Measurements from ENCODE around the gene CFAP74. TPM values are rescaled to one million over a fixed set of nuclear protein-coding genes. Genes with fewer than 3 reads are reported as not detected.

The CFAP74 gene
- total and polyA plus RNA-seq, 9 of the 15 experiments (the other 6 are each of a cell fraction or from before 2014, with no cell fraction given) = 0.03 to 0.15 (median 0.05) TPM; not detected in 6

DNA sequence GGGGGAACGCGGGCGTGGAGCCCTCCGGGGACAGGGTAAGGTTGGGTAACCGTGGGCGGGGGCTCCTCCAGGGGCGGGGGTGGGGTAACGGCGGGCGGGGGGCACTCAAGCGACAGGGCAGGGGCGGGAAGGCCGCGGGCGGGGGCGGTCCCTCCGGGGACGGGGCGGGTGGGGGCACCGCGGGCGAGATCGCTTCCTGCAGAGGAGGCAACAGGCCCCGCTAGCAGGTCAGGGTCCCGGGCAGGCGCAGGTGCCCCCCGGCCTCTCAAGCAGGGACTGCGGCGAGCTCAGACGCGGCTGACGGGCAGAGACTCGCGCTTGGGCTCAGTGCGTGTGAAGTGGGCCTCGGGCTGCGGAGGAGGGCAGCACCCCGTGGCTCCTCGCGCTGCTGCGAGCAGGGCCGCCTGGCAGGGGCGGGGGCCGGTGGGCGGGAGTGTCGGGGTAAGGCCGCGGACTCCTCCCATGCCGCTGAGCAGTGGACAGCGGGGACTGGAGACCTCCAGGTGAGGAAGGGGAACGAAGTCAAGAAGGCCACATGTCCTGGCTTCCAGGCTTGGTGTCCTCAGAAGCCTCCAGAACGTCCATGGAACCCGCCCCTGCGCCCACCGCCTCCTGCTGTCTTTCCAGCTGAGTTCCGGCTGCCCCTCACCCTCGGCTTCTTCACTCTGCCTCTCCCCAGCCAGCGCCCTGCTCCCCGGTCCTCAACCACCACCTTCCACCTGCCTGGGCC lies 112.1 kb downstream of the CFAP74 start (continued):
- TF ChIP-seq RBM22 (IDR thresholded peaks at IDR 0.05; ENCODE audit: low read depth, low read length, poor library complexity, severe bottlenecking) = no peak
- TF ChIP-seq, protein P1, sequence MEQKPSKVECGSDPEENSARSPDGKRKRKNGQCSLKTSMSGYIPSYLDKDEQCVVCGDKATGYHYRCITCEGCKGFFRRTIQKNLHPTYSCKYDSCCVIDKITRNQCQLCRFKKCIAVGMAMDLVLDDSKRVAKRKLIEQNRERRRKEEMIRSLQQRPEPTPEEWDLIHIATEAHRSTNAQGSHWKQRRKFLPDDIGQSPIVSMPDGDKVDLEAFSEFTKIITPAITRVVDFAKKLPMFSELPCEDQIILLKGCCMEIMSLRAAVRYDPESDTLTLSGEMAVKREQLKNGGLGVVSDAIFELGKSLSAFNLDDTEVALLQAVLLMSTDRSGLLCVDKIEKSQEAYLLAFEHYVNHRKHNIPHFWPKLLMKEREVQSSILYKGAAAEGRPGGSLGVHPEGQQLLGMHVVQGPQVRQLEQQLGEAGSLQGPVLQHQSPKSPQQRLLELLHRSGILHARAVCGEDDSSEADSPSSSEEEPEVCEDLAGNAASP (IDR thresholded peaks at IDR 0.05) = no peak
- no peak for TF ChIP-seq HNRNPK (IDR thresholded peaks at IDR 0.05; ENCODE audit: low read depth, low read length, poor library complexity, severe bottlenecking)
- no peak for TF ChIP-seq FOXA1 (IDR thresholded peaks at IDR 0.05; ENCODE audit: borderline replicate concordance)
- TF ChIP-seq, protein P2, sequence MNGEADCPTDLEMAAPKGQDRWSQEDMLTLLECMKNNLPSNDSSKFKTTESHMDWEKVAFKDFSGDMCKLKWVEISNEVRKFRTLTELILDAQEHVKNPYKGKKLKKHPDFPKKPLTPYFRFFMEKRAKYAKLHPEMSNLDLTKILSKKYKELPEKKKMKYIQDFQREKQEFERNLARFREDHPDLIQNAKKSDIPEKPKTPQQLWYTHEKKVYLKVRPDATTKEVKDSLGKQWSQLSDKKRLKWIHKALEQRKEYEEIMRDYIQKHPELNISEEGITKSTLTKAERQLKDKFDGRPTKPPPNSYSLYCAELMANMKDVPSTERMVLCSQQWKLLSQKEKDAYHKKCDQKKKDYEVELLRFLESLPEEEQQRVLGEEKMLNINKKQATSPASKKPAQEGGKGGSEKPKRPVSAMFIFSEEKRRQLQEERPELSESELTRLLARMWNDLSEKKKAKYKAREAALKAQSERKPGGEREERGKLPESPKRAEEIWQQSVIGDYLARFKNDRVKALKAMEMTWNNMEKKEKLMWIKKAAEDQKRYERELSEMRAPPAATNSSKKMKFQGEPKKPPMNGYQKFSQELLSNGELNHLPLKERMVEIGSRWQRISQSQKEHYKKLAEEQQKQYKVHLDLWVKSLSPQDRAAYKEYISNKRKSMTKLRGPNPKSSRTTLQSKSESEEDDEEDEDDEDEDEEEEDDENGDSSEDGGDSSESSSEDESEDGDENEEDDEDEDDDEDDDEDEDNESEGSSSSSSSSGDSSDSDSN (IDR thresholded peaks at IDR 0.05; ENCODE audit: borderline replicate concordance in 1 of 2, low read depth in 2 of 2, low read length in 2 of 2) = no peak
- no peak for TF ChIP-seq RFX7 (CRISPR knock-in tag; IDR thresholded peaks at IDR 0.05)
- no peak for TF ChIP-seq NFXL1 (CRISPR knock-in tag; IDR thresholded peaks at IDR 0.05)
- TF ChIP-seq ZNF140 (CRISPR knock-in tag; IDR thresholded peaks at IDR 0.05) = no peak
- TF ChIP-seq MTA1 (IDR thresholded peaks at IDR 0.05; ENCODE audit: borderline replicate concordance) = no peak
- TF ChIP-seq ZNF830 (CRISPR knock-in tag; IDR thresholded peaks at IDR 0.05) = no peak
- TF ChIP-seq PHF21A (IDR thresholded peaks at IDR 0.05; ENCODE audit: borderline replicate concordance, low read depth) = peak; percentile 35; the same call in 1 of the 2 replicates
- TF ChIP-seq, protein P3, sequence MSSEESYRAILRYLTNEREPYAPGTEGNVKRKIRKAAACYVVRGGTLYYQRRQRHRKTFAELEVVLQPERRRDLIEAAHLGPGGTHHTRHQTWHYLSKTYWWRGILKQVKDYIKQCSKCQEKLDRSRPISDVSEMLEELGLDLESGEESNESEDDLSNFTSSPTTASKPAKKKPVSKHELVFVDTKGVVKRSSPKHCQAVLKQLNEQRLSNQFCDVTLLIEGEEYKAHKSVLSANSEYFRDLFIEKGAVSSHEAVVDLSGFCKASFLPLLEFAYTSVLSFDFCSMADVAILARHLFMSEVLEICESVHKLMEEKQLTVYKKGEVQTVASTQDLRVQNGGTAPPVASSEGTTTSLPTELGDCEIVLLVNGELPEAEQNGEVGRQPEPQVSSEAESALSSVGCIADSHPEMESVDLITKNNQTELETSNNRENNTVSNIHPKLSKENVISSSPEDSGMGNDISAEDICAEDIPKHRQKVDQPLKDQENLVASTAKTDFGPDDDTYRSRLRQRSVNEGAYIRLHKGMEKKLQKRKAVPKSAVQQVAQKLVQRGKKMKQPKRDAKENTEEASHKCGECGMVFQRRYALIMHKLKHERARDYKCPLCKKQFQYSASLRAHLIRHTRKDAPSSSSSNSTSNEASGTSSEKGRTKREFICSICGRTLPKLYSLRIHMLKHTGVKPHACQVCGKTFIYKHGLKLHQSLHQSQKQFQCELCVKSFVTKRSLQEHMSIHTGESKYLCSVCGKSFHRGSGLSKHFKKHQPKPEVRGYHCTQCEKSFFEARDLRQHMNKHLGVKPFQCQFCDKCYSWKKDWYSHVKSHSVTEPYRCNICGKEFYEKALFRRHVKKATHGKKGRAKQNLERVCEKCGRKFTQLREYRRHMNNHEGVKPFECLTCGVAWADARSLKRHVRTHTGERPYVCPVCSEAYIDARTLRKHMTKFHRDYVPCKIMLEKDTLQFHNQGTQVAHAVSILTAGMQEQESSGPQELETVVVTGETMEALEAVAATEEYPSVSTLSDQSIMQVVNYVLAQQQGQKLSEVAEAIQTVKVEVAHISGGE (CRISPR knock-in tag; IDR thresholded peaks at IDR 0.05) = no peak
- peak; percentile 38; the same call in 1 of the 2 replicates for TF ChIP-seq GATAD2A (IDR thresholded peaks at IDR 0.05)
- TF ChIP-seq MAZ (CRISPR knock-in tag; conservative IDR thresholded peaks at IDR 0.05 in 1 of 2, IDR thresholded peaks at IDR 0.05 in 1 of 2) = peak; percentile 89 to 93
- TF ChIP-seq, protein P4, sequence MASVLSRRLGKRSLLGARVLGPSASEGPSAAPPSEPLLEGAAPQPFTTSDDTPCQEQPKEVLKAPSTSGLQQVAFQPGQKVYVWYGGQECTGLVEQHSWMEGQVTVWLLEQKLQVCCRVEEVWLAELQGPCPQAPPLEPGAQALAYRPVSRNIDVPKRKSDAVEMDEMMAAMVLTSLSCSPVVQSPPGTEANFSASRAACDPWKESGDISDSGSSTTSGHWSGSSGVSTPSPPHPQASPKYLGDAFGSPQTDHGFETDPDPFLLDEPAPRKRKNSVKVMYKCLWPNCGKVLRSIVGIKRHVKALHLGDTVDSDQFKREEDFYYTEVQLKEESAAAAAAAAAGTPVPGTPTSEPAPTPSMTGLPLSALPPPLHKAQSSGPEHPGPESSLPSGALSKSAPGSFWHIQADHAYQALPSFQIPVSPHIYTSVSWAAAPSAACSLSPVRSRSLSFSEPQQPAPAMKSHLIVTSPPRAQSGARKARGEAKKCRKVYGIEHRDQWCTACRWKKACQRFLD (CRISPR knock-in tag; IDR thresholded peaks at IDR 0.05) = no peak
- TF ChIP-seq STAT5B (CRISPR knock-in tag; IDR thresholded peaks at IDR 0.05) = no peak
